HG03025 (cell line): ENCODE results near the gene NTRK2.

ENCODE experiments used
- ATAC-seq: cut with Tn5 transposase; IDR thresholded peaks from one replicate; pipeline ENCODE4 v1.9.1; 2021; ENCODE audit warnings: mild to moderate bottlenecking, moderate library complexity; ENCODE audit not compliant: unreplicated experiment, low FRiP score

NTRK2 gene

DNA sequence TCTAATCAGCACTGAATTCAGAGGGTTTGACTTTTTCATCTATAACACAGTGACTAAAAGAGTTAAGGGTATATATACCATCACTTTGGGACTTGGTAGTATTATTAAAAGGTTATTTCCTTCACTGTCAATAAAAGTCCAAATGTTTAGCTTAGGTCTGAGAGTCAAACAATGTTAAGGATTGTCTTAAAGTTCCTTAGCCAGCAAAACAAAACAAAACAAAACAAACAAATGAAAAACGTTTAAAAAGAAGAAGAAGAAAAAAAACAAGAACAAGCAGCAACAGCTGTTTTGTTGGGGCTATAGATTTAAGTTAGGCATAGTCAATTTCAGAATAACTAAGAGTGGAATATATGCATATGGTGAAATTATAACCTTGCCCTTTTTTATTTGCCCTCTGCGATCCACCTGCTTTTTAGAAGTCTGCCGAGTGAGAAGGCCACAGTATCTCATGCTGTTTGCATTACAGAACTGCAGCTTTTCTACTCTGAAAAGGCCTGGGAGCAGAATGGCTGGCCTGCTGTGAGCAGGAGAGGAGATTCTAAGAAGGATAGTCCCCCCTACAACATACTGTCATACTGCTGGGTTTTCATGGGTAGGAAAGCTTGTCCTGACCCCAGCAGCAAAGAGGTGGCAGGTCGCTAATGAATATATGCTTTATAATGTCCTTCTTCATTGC is 141.7 kb downstream of the NTRK2 start:
- no peak for ATAC-seq

- ATAC-seq: no peak
These were observed 142.2 kb downstream of the NTRK2 start for GRCh38 chr9:84811751-84812074.

GRCh38 chr9:84812355-84812754 is 142.8 kb downstream of the NTRK2 start:
- ATAC-seq: no peak

- ATAC-seq: no peak
These were observed 143.3 kb downstream of the NTRK2 start for GRCh38 chr9:84812847-84813246.

DNA sequence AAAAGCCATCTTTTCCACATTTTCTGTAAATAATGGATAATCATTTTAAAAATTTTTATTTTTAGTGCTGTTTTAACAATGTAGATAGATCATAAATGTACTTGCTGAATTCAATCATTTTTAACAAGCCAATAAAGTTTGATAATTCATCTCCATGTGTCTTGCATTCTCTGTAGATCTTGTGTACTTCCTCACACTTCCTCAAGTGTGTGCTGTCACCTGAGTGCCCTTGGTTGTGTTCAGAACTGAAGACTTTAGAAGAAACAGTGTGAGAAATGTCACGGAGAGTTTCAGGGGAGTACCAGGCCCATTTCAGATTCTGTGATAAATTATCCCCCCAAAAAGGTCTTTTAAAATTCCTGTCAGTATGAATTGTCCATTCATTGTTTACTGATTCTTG is 146.0 kb downstream of the NTRK2 start:
- ATAC-seq: no peak

DNA sequence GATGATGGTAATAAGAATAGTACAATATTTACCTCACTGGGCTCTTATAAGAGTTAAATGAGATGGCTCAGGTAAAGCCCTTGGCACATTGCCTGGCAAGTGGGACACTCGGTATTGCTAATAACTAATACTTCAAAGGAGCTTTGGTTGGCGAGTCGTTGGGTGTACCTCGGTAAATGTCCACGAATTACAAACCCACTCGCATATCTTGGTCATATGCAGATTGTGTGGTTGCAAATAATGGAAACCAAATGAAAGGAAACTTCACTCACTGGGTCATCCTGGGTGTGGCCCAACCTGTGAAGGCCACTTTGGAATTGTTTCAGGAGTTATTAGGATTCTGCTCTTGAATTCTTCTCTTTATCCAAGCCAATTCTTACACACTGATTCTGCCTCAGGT is 147.5 kb downstream of the NTRK2 start:
- no peak for ATAC-seq

- ATAC-seq: no peak
These were observed 149.3 kb downstream of the NTRK2 start for GRCh38 chr9:84818791-84819190.

GRCh38 chr9:84819491-84819991 is 150.0 kb downstream of the NTRK2 start:
- ATAC-seq: no peak

- no peak for ATAC-seq
These were observed 151.9 kb downstream of the NTRK2 start for GRCh38 chr9:84821431-84821830.

DNA sequence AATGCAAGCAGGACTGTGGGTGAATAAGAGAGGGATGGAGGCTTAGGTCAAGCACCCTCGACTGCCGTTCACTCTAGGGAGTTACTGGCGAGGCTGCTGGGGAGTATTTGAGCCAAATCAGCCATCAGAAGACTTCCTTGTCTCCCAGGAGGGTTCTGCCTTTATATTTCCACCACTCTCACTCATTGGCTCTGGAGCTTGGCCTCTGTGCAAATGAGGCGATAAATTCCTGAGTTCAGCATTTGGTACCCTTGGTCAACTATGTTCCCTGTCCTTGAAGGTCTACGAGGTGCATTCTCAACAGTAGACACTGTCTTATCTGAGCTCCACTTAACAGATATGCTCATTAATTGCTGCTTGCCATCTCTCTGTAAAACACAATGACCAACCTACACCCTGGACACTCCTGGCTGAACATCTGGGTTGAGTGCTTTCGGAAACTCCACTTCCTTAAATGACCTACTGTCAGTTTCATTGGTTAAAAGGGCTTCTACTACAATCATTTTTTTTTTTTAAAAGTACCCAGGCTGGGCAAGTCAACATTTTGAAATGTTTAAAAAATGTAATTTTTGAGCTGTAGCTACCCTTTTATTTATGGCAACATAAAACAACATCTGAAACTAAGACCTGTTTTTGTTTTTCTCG is 153.2 kb downstream of the NTRK2 start:
- no peak for ATAC-seq

DNA sequence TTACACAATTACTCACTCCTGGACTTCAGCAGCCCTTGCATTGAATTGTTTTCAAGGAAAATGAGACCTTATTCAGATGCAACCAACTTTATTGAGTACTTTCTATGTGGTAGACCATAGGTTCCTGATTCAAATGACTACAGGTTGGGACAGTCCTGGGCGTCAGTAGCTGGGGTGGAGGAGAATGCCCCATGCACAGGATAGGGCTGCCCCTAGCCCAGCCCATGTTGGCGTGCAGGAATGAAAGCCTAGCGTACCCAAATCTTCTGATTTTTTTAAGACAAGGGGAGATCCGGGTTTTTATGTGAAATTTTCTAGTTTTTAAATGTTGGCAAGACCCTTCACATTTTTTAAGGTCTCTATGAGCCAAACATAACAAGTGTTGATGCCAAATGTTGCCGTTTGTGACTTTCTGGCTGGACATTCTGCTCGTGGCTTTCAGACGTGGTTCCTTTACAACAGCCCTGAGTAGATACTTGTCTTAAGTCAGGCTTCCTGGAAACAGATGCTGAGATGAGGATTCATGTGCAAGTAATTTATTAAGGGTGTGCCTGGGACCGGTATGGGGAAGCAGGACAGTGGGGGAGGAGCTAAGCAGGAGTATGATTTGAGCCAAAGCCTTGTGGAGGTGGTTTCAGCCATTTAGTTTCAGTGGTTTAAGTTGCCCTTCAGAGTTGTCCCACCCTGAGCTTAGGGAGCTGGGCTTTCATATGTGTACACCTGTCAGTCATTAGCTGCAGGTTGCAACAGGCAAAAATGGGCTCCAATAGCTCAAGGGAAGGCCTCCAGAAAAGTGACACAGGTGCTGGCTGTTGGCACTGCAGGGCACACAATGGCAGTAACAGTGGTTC is 154.1 kb downstream of the NTRK2 start:
- peak; percentile 70 for ATAC-seq

DNA sequence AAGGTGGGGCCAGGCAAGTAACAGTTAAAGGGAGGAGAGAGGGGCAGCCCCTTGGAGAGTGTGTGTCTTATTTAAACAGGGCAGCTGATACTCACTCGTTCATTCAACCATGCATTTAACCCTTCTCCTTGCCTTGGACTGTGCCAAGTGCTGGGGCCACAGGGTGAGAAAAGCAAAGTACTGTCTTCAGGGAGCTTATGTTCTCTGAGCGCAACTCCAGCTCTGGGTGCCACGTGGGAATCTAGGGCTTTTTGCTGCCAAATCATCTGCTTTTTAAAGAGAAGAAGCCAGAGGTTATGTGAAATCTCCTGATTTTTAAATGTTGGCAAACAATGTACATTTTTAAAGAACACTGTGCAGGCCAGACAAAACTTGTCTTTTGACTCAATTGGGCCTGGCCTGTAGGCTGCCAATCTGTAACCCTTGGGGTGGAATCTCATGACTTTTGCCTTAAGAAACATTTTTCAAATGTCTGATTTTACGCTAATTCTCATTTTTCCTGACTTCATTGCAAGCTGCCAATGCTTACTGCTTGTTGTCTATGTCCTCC is 157.8 kb downstream of the NTRK2 start:
- ATAC-seq: no peak

DNA sequence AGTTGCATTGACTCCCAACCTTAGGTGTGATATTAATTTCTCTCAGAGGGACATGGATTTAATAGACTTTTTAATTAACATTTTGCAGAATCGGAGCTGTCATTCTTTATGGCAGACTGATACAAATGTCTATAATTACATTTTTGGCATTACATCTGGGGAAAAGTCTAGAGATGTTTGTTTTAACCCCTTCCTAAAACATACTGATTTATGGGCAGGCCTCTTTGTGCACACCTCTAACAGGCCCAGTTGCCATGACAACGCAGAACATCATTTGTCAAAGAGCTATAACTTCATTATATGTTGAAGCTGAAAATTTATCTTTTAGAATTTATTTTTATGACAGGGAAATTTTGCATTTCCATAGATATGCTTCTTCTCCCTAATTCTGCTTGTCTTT is 158.5 kb downstream of the NTRK2 start:
- ATAC-seq: no peak

DNA sequence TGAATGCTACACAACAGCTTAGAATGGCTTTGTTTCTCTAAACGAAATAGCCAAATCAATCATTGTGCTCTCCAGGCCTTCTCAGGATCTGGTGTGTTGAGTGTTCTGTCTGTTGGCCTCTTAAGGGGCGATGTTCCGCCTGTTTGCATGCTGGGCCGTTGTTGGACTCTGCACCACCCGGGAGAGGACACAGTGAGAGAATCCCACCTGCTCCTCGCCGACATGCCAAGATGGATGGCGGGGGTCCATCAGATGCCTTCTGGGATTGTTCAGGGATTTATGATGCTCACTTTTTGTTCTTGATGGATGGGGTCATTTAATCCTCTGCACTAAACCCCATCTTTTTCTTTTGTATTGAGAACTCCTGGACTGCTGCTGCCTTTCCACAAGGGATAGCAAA is 159.9 kb downstream of the NTRK2 start:
- ATAC-seq: no peak

DNA sequence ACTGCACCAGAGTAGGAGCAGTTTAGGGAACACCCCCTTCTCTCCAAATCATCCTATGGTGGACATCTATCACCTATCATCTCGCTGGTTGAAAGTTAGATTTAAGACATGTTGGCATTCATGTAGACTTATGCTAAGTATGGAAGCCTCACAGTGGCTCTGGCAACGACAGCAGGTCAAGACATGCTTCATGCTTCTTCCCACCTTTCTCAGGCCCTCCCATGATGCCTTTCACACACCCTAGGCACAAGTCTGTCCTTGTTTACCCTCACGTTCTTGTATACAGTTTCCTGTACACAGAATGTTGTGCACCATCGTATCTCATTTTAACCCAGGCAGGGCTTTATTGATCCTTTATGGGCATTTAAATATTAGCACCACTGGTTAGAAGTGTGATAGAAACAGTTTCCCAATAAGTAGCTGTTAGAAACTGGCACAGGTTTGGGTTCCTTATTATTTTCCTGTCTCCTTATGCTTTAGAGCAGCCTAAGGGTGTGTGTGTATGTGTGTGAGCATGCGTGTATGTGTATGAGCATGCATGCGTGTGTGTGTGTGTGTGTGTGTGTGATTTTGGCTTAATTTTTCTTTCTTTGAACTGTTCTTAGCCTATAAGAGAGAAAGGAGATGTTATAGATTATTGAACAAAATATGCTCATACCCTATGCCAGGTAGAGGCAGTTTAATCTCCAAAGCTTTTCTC is 160.6 kb downstream of the NTRK2 start:
- no peak for ATAC-seq

DNA sequence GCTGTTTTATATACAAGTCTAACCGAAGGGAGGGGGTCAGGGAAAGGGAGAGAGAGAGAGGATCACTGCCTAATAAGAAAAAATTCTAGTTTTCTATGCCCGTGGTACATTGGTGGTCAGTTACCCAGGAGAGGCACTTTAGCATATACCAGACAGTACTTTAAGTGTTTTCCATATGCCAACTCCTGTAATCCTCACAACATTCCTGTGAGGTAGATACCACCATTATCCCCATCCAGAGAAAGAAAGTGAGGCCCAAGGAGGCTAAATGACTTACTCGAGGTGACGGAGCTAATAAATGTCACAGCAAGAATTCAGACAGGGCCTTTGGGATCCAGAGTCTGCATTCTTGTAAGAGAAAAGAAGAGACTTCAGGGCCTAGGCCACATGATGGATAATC is 161.8 kb downstream of the NTRK2 start:
- no peak for ATAC-seq

- ATAC-seq: no peak
These were observed 162.9 kb downstream of the NTRK2 start for GRCh38 chr9:84832453-84832852.

DNA sequence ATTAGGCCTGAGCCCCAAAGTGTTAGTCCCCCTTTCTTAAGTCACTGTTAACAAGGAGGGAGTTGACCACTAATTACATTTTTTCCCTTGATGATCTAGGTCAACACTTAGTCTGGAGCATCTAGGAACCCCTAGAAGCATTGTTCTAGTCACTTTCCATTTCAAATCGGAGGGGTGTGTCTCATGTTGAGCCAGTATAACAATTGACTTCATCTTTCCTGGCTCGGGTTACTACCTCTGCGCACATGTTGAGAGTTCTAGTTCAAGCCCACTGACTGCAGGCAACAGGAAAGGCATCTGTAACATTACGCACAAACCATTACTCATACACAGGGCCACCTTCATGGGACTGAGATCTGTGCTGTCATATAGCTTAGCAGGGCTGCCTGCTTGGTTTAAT is 164.9 kb downstream of the NTRK2 start:
- ATAC-seq: no peak

- ATAC-seq: no peak
These were observed 166.2 kb downstream of the NTRK2 start for GRCh38 chr9:84835745-84836144.

DNA sequence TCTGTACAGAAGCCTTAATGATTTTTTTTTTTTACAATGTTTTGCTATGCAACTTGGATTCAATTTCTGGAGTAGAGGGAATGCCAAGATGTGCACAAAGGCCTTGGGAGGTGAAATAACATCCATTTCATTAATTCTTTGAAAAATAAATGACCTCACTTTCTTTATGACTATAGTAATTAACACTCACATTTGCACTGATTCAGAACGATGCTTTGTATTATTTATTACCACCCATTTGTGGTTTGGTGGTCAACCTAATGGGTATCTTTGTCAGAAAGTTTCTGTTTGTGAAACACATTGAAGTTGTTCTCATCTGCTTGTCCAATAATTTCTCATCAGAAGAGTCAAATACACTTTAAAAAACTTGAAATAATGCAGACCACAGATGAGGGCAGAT is 169.3 kb downstream of the NTRK2 start:
- no peak for ATAC-seq

DNA sequence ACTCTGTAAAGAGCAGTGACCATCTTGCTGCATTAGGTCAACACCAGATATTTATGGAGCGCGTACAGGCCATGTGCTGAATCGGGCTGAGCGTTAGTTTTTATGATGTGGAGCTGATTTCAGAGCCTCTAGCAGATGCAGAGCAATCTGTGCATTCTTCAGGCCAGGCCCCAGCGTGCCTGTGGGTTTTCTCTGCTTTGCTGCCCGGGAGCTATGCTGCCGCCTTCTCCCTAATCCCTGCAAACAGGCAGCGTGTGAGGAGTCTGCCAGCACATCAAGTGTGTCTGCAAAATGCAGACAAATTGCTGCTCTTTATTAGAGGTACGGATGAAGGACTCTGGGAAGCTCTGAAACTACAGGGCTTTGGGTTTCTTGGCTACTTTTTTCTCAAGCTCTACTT is 170.0 kb downstream of the NTRK2 start:
- no peak for ATAC-seq
